Measurements from ENCODE around the gene COQ8A. TPM values are rescaled to one million over a fixed set of nuclear protein-coding genes. Genes with fewer than 3 reads are reported as not detected.

Gene COQ8A
- total RNA-seq, 1 donor from 2014 or later, result 41.9 TPM

GRCh38 chr1:227037121-227037520 is 97.0 kb downstream of the COQ8A start:
- TF ChIP-seq CTCF (IDR thresholded peaks at IDR 0.05; ENCODE audit: partially characterized antibody, unreplicated experiment), result no peak
- no peaks in the 10 kb centered on the region for H3K9me3 Mint-ChIP-seq (ENCODE audit: unreplicated experiment)
- no peaks in the 10 kb centered on the region for H3K36me3 Mint-ChIP-seq (ENCODE audit: unreplicated experiment)
- H3K4me3 Mint-ChIP-seq (ENCODE audit: unreplicated experiment), result no peak overlapping the region
- no peaks in the 10 kb centered on the region for H3K27me3 Mint-ChIP-seq (ENCODE audit: unreplicated experiment)
- peaks cover 2% of the 10 kb centered on the region for H3K4me1 Mint-ChIP-seq (ENCODE audit: low read depth, unreplicated experiment)
- H3K27ac Mint-ChIP-seq (ENCODE audit: unreplicated experiment), result no peak overlapping the region
- DNase-seq, result no peak

Other genes with a start within 250 kb of the COQ8A start
- 0.34 TPM for gene ITPKB, start 201.0 kb upstream of the COQ8A start, total RNA-seq (ENCODE audit: unreplicated experiment)
- gene PSEN2, start 69.7 kb upstream of the COQ8A start, total RNA-seq (ENCODE audit: unreplicated experiment), result 22.2 TPM

Data from glutamatergic neuron (in vitro differentiated cells).